ENCODE results near the gene TCF25.
"Not testable (repeated sequence)": the region's sequence is repeated elsewhere in the genome, so short reads cannot be mapped to it uniquely, and the experiment has no call there.

Gene TCF25

DNA sequence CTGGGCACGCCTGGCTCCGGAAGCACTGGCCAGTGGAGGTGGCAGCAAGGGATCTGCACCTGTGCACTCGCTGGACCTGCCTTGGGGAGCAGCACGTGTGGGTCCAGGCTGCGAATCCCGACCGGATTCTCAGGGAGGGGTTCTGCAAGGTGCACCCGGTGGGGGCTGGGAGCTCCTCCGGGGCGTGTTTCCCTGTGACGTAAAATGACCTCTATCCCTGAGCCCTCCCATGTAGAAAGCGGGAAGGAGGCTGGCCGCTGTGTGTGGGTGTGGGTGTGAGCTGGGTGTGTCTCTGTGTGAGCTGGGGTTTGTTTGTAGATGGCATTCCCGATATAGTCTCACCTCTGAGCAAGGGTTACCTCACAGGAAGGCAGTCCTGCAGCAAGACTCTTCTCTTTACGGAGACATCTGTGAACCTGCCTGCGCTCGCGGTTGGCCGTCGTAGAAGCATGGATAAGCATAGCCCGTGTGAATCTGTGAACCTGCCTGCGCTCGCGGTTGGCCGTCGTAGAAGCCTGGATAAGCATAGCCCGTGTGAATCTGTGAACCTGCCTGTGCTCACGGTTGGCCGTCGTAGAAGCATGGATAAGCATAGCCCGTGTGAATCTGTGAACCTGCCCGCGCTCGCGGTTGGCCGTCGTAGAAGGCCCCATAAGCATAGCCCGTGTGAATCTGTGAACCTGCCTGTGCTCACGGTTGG, 39.6 kb upstream of the TCF25 start:
- peaks cover 20% of the 10 kb centered on the region for H3K4me1 ChIP-seq (ENCODE audit: control insufficient read depth, insufficient read depth, low read length, poor library complexity, severe bottlenecking)
- DNase-seq; H3K36me3 ChIP-seq (ENCODE audit: control insufficient read depth, insufficient read depth, low read length); H3K27me3 ChIP-seq (replicated peaks; ENCODE audit: control insufficient read depth, insufficient read depth, low read length, poor library complexity, severe bottlenecking); H3K27ac ChIP-seq (ENCODE audit: insufficient read depth, low read length, poor library complexity, severe bottlenecking); H3K9me3 ChIP-seq (ENCODE audit: control insufficient read depth, low read length); H3K4me3 ChIP-seq (ENCODE audit: insufficient read depth, low read depth, low read length, poor library complexity, severe bottlenecking): not testable (repeated sequence)

DNA sequence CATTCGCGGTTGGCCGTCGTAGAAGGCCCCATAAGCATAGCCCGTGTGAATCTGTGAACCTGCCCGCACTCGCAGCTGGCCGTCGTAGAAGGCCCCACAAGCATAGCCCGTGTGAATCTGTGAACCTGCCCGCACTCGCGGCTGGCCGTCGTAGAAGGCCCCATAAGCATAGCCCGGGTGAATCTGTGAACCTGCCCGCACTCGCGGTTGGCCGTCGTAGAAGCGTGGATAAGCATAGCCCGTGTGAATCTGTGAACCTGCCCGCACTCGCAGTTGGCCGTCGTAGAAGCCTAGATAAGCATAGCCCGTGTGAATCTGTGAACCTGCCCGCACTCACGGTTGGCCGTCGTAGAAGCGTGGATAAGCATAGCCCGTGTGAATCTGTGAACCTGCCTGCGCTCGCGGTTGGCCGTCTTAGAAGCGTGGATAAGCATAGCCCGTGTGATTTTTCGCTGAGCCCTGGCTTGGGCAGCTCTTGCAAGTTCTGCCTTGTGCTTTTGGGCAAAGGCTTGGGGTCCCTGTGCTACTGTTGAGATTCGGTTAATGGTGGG, 38.5 kb upstream of the TCF25 start:
- not testable (repeated sequence) for H3K4me3 ChIP-seq (ENCODE audit: insufficient read depth, low read depth, low read length, poor library complexity, severe bottlenecking); H3K27ac ChIP-seq (ENCODE audit: insufficient read depth, low read length, poor library complexity, severe bottlenecking); H3K27me3 ChIP-seq (replicated peaks; ENCODE audit: control insufficient read depth, insufficient read depth, low read length, poor library complexity, severe bottlenecking); H3K9me3 ChIP-seq (ENCODE audit: control insufficient read depth, low read length); H3K36me3 ChIP-seq (ENCODE audit: control insufficient read depth, insufficient read depth, low read length); DNase-seq
- peaks cover 16% of the 10 kb centered on the region for H3K4me1 ChIP-seq (ENCODE audit: control insufficient read depth, insufficient read depth, low read length, poor library complexity, severe bottlenecking)

DNA sequence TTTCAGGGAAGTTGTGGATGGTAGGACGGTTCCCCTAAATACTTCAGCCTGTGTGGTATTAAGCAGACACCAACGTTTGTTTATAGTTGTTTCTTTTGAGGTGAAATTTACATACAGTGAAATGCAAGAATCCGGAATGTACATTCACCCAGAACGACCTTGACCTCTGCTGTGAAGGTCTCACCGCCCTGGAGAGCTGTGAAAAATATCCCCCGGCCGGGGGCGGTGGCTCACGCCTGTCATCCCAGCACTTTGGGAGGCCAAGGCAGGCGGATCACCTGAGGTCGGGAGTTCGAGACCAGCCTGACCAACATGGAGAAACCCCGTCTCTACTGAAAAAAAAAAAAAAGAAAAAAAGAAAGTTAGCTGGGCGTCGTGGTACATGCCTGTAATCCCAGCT, 36.9 kb upstream of the TCF25 start:
- not testable (repeated sequence) for H3K4me3 ChIP-seq (ENCODE audit: insufficient read depth, low read depth, low read length, poor library complexity, severe bottlenecking); H3K27ac ChIP-seq (ENCODE audit: insufficient read depth, low read length, poor library complexity, severe bottlenecking); H3K9me3 ChIP-seq (ENCODE audit: control insufficient read depth, low read length); H3K36me3 ChIP-seq (ENCODE audit: control insufficient read depth, insufficient read depth, low read length); H3K27me3 ChIP-seq (replicated peaks; ENCODE audit: control insufficient read depth, insufficient read depth, low read length, poor library complexity, severe bottlenecking); DNase-seq
- peaks cover 16% of the 10 kb centered on the region for H3K4me1 ChIP-seq (ENCODE audit: control insufficient read depth, insufficient read depth, low read length, poor library complexity, severe bottlenecking)

DNA sequence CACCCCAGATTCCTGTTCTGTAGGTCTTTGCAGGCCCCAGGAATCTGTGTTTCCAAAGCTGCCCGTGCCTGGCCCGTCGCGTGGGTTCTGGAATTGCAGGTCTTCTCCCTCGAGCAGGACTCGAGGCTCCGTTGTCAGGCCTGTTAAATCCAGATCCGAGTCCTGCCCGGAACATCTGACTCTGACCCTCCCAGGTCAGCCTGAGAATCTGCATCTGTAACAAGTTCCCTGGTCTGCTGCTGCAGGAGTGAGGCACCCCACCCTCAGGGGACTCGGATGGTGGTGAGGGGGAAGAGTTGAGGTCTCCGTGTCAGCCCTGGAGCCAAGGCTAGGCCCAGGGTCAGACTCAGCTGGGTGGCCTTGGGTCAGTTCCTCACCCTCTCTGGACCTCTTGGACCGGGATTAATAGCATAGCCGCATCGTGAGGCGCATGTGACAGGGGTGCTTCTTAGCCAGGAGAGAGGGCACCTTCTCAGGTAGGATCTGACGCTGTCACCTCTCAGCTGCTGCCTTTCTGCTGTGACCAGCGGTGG, 36.3 kb upstream of the TCF25 start:
- Histone ChIP-seq H3K4me1 (ENCODE audit: control insufficient read depth, insufficient read depth, low read length, poor library complexity, severe bottlenecking) (peaks cover 16% of the 10 kb centered on the region), H3K27me3 (replicated peaks; ENCODE audit: control insufficient read depth, insufficient read depth, low read length, poor library complexity, severe bottlenecking) (peaks cover 2% of the 10 kb centered on the region), H3K9me3 (ENCODE audit: control insufficient read depth, low read length) (no peaks in the 10 kb centered on the region), H3K27ac (ENCODE audit: insufficient read depth, low read length, poor library complexity, severe bottlenecking) (no peak overlapping the region), H3K36me3 (ENCODE audit: control insufficient read depth, insufficient read depth, low read length) (no peaks in the 10 kb centered on the region), H3K4me3 (ENCODE audit: insufficient read depth, low read depth, low read length, poor library complexity, severe bottlenecking) (peak overlapping the region; percentile 40)
- DNase-seq, result no peak

DNA sequence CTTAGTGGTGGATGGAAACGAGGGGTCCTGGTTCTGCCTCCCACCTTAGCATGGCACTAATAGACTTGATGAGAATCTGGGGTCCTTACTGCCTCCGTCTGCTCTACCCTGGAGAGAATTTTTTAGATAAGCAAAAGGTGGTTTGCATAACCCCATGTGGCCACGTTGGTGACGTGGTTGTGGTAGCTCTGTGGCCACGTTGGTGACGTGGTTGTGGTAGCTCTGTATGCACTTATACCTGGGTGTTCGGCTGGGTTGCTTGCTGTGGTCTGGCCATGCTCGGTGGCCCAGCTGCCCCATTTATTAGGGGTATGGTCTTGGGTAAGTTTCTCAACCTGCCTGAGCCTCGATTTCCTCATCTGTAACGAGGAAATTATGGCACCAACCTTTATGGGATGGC, 32.1 kb upstream of the TCF25 start:
- no peak overlapping the region for H3K27ac ChIP-seq (ENCODE audit: insufficient read depth, low read length, poor library complexity, severe bottlenecking)
- H3K27me3 ChIP-seq (replicated peaks; ENCODE audit: control insufficient read depth, insufficient read depth, low read length, poor library complexity, severe bottlenecking), result no peaks in the 10 kb centered on the region
- peaks cover 25% of the 10 kb centered on the region for H3K4me1 ChIP-seq (ENCODE audit: control insufficient read depth, insufficient read depth, low read length, poor library complexity, severe bottlenecking)
- H3K9me3 ChIP-seq (ENCODE audit: control insufficient read depth, low read length), result no peaks in the 10 kb centered on the region
- H3K36me3 ChIP-seq (ENCODE audit: control insufficient read depth, insufficient read depth, low read length), result no peaks in the 10 kb centered on the region
- peak; percentile 33 to 56 (median 39) for DNase-seq
- H3K4me3 ChIP-seq (ENCODE audit: insufficient read depth, low read depth, low read length, poor library complexity, severe bottlenecking), result no peak overlapping the region

DNA sequence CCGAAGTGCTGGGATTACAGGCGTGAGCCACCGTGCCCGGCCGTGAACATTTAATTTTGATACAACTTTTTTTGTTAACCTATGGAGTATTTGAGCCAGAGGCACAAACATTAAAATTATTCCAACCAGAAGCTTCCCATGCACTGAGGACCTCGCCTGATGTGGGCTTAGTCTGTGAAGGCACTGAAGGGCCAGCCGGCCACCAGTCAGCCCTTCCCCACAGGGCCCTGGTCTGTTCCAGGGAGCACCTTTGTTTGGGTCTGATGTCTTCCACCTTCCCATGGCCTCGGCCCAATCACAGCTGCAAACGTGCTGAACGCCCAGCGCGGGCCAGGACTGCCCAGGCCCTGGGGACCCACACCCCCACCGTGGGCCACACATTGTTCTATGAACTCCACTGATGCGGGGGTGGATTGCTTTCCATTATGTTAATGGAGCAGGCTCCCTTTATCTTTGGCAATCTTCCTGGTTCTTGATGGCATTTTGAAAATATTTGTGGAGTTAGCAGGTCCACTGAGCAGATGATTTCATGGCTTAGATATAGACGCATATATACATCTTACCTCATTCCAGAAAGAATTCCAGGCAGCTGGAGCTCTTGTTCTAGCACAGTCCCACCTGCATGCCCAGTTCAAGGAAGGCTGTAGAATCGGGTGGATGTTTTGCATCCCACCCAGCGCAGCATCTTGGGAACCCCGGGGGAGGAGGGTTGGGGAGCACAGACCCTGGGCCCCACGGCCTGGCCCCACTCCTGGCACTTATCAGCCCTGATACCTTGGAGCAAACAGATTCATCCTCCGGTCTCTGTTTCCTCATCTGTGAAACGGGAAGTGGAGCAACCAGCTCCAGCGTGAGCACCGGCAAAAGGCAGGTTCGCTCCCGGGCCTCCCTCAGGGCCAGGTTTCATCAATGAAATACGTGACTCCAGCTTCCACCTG, 30.7 kb upstream of the TCF25 start:
- no peak overlapping the region for H3K4me3 ChIP-seq (ENCODE audit: insufficient read depth, low read depth, low read length, poor library complexity, severe bottlenecking)
- H3K4me1 ChIP-seq (ENCODE audit: control insufficient read depth, insufficient read depth, low read length, poor library complexity, severe bottlenecking), result peaks cover 19% of the 10 kb centered on the region
- no peaks in the 10 kb centered on the region for H3K27me3 ChIP-seq (replicated peaks; ENCODE audit: control insufficient read depth, insufficient read depth, low read length, poor library complexity, severe bottlenecking)
- no peak for DNase-seq
- H3K36me3 ChIP-seq (ENCODE audit: control insufficient read depth, insufficient read depth, low read length), result no peaks in the 10 kb centered on the region
- H3K9me3 ChIP-seq (ENCODE audit: control insufficient read depth, low read length), result no peaks in the 10 kb centered on the region
- no peak overlapping the region for H3K27ac ChIP-seq (ENCODE audit: insufficient read depth, low read length, poor library complexity, severe bottlenecking)

DNA sequence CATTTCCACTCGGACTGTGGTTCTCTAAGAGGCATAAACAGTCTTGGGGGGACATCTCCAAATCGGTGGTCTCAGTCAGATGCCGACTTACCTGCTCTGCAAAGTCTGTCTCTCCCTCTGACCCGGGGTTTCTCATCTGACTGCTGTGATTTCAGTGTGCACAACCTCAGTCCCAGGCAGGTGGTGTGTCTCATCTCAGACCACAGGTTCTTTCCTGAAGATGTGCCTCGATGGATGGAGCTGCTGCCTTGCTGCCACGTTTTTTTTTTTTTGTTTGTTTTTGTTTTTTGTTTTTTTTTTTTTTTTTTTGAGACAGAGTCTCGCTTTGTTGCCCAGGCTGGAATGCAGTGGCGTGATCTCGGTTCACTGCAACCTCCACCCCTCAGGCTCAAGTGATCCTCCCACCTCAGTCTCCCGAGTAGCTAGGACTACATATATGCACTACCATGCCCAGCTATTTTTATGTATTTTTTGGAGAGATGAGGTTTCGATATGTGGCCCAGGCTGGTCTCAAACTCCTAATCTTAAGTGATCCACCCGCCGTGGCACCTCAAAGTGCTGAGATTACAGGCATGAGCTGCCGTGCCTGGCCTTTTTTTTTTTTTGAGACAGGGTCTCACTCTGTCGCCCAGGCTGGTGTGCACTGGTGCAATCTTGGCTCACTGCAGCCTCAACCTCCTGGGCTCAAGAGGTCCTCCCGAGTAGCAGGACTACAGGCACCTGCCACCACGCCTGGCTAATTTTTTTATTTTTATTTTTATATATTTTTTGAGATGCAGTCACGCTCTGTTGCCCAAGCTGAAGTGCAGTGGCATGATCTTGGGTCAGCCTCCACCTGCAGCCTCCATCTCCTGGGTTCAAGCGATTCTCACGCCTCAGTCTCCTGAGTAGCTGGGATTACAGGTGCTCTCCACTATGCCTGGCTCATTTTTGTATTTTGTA, 29.7 kb upstream of the TCF25 start:
- no peak for DNase-seq
- Histone ChIP-seq H3K4me1 (ENCODE audit: control insufficient read depth, insufficient read depth, low read length, poor library complexity, severe bottlenecking) (peaks cover 10% of the 10 kb centered on the region), H3K27ac (ENCODE audit: insufficient read depth, low read length, poor library complexity, severe bottlenecking) (no peak overlapping the region), H3K27me3 (replicated peaks; ENCODE audit: control insufficient read depth, insufficient read depth, low read length, poor library complexity, severe bottlenecking) (no peaks in the 10 kb centered on the region), H3K4me3 (ENCODE audit: insufficient read depth, low read depth, low read length, poor library complexity, severe bottlenecking) (no peak overlapping the region), H3K9me3 (ENCODE audit: control insufficient read depth, low read length) (no peaks in the 10 kb centered on the region), H3K36me3 (ENCODE audit: control insufficient read depth, insufficient read depth, low read length) (no peaks in the 10 kb centered on the region)

DNA sequence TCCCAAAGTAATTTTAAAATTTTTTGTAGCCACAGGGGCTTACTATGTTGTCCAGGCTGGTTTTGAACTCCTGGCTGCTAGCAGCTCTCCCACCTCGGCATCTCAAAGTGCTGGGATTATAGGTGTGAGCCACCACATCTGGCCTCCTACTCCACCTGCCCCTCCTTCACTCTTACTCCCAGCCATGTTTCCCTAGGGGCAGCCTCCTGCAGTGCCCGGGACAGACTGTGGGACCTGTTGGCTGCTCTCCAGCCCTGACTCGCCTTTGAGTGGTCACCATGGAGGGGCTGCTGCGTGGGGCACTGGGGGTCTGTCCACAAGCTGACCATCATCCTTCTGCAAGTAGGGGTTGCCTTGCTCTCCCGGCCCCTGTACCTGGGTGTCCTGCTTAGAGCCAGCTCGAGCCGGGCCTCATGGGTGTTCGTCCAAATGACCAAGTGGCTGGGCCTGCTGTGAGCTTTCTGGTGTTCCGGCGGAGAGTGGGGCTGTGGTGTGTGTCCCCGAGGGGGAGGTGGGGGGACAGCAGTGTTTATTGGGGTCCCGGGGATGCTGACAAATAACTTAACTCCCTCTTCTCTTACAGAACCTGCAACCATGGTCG, 28.6 kb upstream of the TCF25 start:
- no peaks in the 10 kb centered on the region for H3K27me3 ChIP-seq (replicated peaks; ENCODE audit: control insufficient read depth, insufficient read depth, low read length, poor library complexity, severe bottlenecking)
- no peak for DNase-seq
- H3K4me3 ChIP-seq (ENCODE audit: insufficient read depth, low read depth, low read length, poor library complexity, severe bottlenecking), result no peak overlapping the region
- H3K36me3 ChIP-seq (ENCODE audit: control insufficient read depth, insufficient read depth, low read length), result no peaks in the 10 kb centered on the region
- no peak overlapping the region for H3K27ac ChIP-seq (ENCODE audit: insufficient read depth, low read length, poor library complexity, severe bottlenecking)
- peaks cover 9% of the 10 kb centered on the region for H3K4me1 ChIP-seq (ENCODE audit: control insufficient read depth, insufficient read depth, low read length, poor library complexity, severe bottlenecking)
- no peaks in the 10 kb centered on the region for H3K9me3 ChIP-seq (ENCODE audit: control insufficient read depth, low read length)

DNA sequence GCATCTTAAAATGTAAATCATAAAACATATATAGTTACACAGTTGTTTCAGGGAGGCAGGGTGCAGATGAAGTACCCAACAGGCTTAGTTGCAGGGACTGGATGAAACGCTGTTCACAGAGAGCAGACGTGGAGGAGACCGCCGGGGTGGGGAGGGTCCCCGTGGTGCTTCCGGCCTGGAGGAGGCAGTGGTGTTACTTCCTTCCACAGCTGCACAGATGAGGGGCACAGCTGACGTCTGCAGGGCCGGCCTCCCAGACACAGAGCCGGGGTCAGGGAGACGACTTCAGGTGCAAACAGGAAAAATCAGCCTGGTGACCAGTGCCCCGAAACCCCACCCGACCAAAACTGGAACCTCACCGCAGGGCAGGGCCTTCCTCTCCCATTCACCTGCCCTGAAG, 28.0 kb upstream of the TCF25 start:
- H3K27me3 ChIP-seq (replicated peaks; ENCODE audit: control insufficient read depth, insufficient read depth, low read length, poor library complexity, severe bottlenecking), result no peaks in the 10 kb centered on the region
- no peak for DNase-seq
- no peak overlapping the region for H3K4me3 ChIP-seq (ENCODE audit: insufficient read depth, low read depth, low read length, poor library complexity, severe bottlenecking)
- H3K36me3 ChIP-seq (ENCODE audit: control insufficient read depth, insufficient read depth, low read length), result no peaks in the 10 kb centered on the region
- H3K9me3 ChIP-seq (ENCODE audit: control insufficient read depth, low read length), result no peaks in the 10 kb centered on the region
- peaks cover 9% of the 10 kb centered on the region for H3K4me1 ChIP-seq (ENCODE audit: control insufficient read depth, insufficient read depth, low read length, poor library complexity, severe bottlenecking)
- H3K27ac ChIP-seq (ENCODE audit: insufficient read depth, low read length, poor library complexity, severe bottlenecking), result no peak overlapping the region
